Subcutaneous adipose tissue (tissue), 4 donors: ENCODE measurements around the gene LRIF1. TPM values are rescaled to one million over a fixed set of nuclear protein-coding genes. Genes with fewer than 3 reads are reported as not detected.

Source experiments
- total RNA-seq, 4 donors: library from RNA; depleted of rRNA; stranded (reverse); fragments of >200 nt; gene quantifications; one replicate each; pipeline ENCODE4 v1.1.0, GENCODE V29; 2016
- TF ChIP-seq, protein P1 (sequence below): fragments of 450-650 bp; IDR thresholded peaks from one replicate; pipeline ENCODE4 v1.5.1; 2016; ENCODE audit warnings: low read depth, mild to moderate bottlenecking, control low read depth, antibody characterized with exemption, moderate library complexity

The LRIF1 gene
- total RNA-seq, 4 donors from 2014 or later: 6.2 to 14.2 (median 12.9) TPM

GRCh38 chr1:110916669-110917306, 46.9 kb downstream of the LRIF1 start:
- TF ChIP-seq, protein P1, sequence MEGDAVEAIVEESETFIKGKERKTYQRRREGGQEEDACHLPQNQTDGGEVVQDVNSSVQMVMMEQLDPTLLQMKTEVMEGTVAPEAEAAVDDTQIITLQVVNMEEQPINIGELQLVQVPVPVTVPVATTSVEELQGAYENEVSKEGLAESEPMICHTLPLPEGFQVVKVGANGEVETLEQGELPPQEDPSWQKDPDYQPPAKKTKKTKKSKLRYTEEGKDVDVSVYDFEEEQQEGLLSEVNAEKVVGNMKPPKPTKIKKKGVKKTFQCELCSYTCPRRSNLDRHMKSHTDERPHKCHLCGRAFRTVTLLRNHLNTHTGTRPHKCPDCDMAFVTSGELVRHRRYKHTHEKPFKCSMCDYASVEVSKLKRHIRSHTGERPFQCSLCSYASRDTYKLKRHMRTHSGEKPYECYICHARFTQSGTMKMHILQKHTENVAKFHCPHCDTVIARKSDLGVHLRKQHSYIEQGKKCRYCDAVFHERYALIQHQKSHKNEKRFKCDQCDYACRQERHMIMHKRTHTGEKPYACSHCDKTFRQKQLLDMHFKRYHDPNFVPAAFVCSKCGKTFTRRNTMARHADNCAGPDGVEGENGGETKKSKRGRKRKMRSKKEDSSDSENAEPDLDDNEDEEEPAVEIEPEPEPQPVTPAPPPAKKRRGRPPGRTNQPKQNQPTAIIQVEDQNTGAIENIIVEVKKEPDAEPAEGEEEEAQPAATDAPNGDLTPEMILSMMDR: no peak

- TF ChIP-seq, protein P1: no peak
Observed at GRCh38 chr1:110916274-110916668, 47.5 kb downstream of the LRIF1 start.

GRCh38 chr1:110915804-110916203, 47.9 kb downstream of the LRIF1 start:
- TF ChIP-seq, protein P1: no peak

GRCh38 chr1:110914676-110915075, 49.0 kb downstream of the LRIF1 start:
- TF ChIP-seq, protein P1: no peak

- TF ChIP-seq, protein P1: no peak
Observed at GRCh38 chr1:110912784-110913183, 50.9 kb downstream of the LRIF1 start.

GRCh38 chr1:110903853-110904500, 59.7 kb downstream of the LRIF1 start:
- TF ChIP-seq, protein P1: no peak

GRCh38 chr1:110902820-110903463, 60.8 kb downstream of the LRIF1 start:
- TF ChIP-seq, protein P1: no peak
